ENCODE data around the gene LYPD6B. TPM values are rescaled to one million over a fixed set of nuclear protein-coding genes. Genes with fewer than 3 reads are reported as not detected.

Gene LYPD6B
- total and polyA plus RNA-seq, 2 donors: 5.3 to 15.2 TPM

DNA sequence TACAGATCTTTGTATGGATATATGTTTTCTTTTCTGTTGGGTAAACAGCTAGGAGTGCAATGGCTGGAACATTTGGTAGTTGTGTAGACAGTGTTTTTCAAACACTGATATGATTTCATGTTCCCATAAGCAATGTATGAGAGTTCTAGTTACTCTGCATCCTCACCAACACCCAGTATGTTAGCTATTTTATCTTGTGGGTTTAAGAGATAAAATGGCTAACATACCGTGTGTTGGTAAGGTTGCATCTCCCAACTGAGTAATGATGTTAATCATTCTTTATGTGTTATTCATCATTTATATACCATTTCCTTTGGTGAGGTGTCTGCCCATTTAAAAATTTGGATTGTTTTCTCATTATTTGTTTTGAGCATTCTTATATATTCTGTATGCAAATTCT is 65.7 kb downstream of the LYPD6B start:
- no peak overlapping the region for H3K4me3 ChIP-seq (ENCODE audit: low read depth, low read length)
- DNase-seq (ENCODE audit: extremely low spot score): no peak
- WGBS: 83% methylated on average over 1 of the region's 1 CpG
- H3K27ac ChIP-seq (ENCODE audit: low read depth): no peak overlapping the region
- no peaks in the 10 kb centered on the region for H3K4me1 ChIP-seq (ENCODE audit: insufficient read depth)
- no peaks in the 10 kb centered on the region for H3K36me3 ChIP-seq (ENCODE audit: insufficient read depth)

DNA sequence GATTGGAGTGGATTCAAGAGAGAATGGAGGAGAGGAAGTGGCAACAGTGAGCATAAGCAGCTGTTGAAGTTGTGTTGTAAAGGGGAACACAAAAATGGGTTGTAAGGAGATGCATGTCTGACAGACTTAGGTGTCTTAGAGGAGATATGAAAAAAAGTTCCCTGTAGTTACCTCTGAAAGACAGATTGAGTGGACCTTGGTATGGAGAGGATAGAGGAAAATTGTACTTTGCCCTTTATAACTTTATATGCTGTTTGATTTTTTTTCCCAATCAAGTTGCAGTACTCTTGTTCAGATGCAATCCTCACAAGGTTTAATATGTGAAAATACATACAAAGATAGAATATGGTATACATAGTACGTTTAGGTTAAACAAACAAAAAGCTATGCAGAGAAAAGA is 73.6 kb downstream of the LYPD6B start:
- Histone ChIP-seq H3K4me3 (ENCODE audit: low read depth, low read length) (no peak overlapping the region), H3K36me3 (ENCODE audit: insufficient read depth) (no peaks in the 10 kb centered on the region), H3K27ac (ENCODE audit: low read depth) (no peak overlapping the region), H3K4me1 (ENCODE audit: insufficient read depth) (no peaks in the 10 kb centered on the region)
- no peak for DNase-seq (ENCODE audit: extremely low spot score)
- 55% methylated on average over 1 of the region's 1 CpG for WGBS

DNA sequence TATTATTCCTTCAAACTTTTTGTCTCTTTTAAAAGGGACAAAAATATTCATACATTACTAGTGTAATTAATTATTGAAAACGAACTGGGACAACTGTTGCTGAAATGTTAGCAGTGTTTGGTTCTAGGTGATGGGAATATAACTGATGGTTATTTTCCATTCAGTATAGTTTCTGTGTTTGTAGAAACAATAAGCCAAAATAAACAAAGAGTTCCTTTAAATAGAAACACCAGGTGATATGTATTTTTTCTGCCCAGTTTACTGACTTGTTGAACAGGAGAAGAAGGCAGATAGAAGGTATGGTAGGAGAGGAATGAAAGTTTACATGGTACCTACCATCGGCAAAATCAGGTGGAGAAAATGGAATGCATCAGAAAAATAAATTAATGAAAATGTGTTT is 74.2 kb downstream of the LYPD6B start:
- no peak overlapping the region for H3K4me3 ChIP-seq (ENCODE audit: low read depth, low read length)
- WGBS: 94% methylated on average over 2 of the region's 2 CpGs

DNA sequence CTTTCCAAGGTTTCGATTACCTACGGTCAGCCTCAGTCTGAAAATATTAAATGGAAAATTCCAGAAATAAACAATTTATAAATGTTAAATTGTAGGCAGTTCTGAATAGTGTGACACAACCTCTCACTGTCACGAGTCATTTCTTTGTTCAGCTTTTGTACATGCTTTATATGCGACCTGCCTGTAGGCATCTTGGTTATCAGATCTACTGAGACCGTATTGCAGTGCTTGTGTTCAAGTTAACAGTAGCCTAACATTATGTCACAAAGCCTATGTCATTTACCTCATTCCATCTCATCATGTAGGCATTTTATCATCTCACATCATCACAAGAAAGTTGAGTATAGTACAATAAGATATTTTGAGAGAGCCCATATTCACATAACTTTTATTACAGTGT is 77.3 kb downstream of the LYPD6B start:
- WGBS: 91% methylated on average over 5 of the region's 5 CpGs
- Histone ChIP-seq H3K27ac (ENCODE audit: low read depth) (no peak overlapping the region), H3K4me3 (ENCODE audit: low read depth, low read length) (no peak overlapping the region), H3K36me3 (ENCODE audit: insufficient read depth) (no peaks in the 10 kb centered on the region), H3K4me1 (ENCODE audit: insufficient read depth) (no peaks in the 10 kb centered on the region)
- no peak for DNase-seq (ENCODE audit: extremely low spot score)

More for the DNA sequence above, 74.2 kb downstream of the LYPD6B start:
- Histone ChIP-seq H3K36me3 (ENCODE audit: insufficient read depth) (no peaks in the 10 kb centered on the region), H3K27ac (ENCODE audit: low read depth) (no peak overlapping the region), H3K4me1 (ENCODE audit: insufficient read depth) (no peaks in the 10 kb centered on the region)
- DNase-seq (ENCODE audit: extremely low spot score): no peak

DNA sequence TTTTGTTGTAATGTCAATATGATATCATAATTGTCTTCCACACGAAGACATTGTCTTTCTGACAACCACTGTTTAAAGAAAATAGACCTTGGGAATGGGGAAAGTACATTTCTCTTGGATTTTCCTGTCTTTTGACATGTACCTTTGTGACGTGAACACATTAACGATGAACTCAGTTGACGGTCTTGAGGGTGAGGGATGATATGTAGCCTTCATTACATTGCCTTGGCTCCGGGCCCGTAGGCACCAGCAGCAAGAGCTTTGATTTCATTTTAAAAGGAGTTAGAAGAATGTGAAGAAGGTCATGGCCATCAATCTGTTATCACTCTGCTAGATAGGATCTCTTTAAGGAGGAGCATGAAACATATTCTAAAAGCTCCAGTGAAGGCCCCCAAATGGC is 80.9 kb downstream of the LYPD6B start:
- Histone ChIP-seq H3K36me3 (ENCODE audit: insufficient read depth) (no peaks in the 10 kb centered on the region), H3K27ac (ENCODE audit: low read depth) (no peak overlapping the region), H3K4me1 (ENCODE audit: insufficient read depth) (no peaks in the 10 kb centered on the region), H3K4me3 (ENCODE audit: low read depth, low read length) (no peak overlapping the region)
- WGBS: 32% methylated on average over 6 of the region's 6 CpGs
- DNase-seq (ENCODE audit: extremely low spot score): no peak

DNA sequence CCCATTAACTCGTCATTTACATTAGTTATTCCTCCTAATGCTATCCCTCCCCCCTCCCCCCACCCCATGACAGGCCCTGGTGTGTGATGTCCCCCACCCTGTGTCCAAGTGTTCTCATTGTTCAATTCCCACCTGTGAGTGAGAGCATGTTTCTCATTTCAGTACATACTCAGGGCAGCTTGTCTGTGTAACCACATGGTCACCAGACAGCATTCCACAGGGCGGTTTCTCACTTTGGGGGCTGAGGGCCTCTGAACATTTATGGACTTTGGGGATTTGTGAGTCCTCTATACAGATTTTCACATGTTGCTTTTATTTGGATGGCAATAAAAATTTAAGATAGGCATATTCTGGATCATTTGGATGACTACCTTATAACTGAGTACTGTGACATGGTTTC is 84.0 kb downstream of the LYPD6B start:
- WGBS: 77% methylated on average over 2 of the region's 2 CpGs
- H3K4me3 ChIP-seq (ENCODE audit: low read depth, low read length): no peak overlapping the region
- H3K4me1 ChIP-seq (ENCODE audit: insufficient read depth): no peaks in the 10 kb centered on the region
- DNase-seq (ENCODE audit: extremely low spot score): no peak
- H3K36me3 ChIP-seq (ENCODE audit: insufficient read depth): no peaks in the 10 kb centered on the region
- H3K27ac ChIP-seq (ENCODE audit: low read depth): no peak overlapping the region

DNA sequence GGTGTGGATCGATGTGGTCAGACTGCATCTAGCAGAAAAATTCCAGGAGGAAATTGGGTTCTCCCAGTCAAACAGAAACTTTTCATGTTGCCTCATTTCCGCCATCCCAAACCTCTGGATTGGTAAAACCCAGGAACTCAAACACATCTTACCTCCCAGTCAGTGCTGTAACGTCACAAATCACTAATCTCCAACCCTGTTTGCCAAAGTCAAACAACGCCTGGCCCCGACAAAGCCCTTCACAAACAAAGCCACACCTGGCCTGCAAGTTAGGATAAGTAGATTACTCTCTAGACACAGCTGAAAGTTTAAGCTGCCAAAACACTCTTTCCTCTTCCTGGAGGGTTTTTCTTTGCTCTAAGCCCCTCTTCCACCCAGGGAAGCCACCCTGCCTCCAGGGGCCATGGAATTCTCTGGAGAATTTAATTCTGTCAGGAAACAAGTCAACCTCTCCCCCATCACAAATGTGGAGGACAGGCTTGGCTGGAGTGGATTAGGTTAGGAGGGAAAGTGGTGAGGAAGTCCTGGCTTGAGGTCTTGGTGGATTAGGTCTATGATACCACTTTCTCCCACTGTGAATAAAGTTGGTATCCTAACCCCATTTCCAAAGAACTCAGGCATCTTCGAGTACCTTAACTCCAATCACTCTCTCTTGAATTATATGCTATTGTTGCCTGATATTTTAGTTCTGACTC is 86.7 kb downstream of the LYPD6B start:
- Histone ChIP-seq H3K4me3 (ENCODE audit: low read depth, low read length) (no peak overlapping the region), H3K36me3 (ENCODE audit: insufficient read depth) (no peaks in the 10 kb centered on the region), H3K27ac (ENCODE audit: low read depth) (no peak overlapping the region), H3K4me1 (ENCODE audit: insufficient read depth) (no peaks in the 10 kb centered on the region)
- peak; percentile 36 for DNase-seq (ENCODE audit: extremely low spot score)
- WGBS: 64% methylated on average over 6 of the region's 6 CpGs

DNA sequence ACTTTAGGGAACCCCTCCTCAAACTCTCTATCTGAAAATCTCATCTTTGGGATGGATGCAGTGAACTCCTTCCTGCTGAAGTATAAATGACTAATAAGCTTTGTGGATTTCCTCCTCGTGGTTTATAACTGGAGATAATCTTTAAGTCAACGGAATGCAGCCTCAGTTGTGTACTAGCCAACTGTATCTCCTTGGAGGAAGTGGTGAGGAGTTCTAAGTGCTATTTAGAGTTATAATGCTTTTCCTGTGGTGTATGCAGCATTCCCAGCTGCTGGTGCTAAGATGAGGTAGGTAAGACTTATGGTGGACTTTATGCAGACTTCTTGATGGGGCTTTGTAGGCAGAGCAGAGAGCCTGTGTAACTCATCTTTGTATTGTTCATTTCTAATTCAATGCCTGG is 90.9 kb downstream of the LYPD6B start:
- 45% methylated on average over 2 of the region's 2 CpGs for WGBS
- Histone ChIP-seq H3K4me1 (ENCODE audit: insufficient read depth) (no peaks in the 10 kb centered on the region), H3K36me3 (ENCODE audit: insufficient read depth) (no peaks in the 10 kb centered on the region), H3K4me3 (ENCODE audit: low read depth, low read length) (no peak overlapping the region), H3K27ac (ENCODE audit: low read depth) (no peak overlapping the region)
- no peak for DNase-seq (ENCODE audit: extremely low spot score)

DNA sequence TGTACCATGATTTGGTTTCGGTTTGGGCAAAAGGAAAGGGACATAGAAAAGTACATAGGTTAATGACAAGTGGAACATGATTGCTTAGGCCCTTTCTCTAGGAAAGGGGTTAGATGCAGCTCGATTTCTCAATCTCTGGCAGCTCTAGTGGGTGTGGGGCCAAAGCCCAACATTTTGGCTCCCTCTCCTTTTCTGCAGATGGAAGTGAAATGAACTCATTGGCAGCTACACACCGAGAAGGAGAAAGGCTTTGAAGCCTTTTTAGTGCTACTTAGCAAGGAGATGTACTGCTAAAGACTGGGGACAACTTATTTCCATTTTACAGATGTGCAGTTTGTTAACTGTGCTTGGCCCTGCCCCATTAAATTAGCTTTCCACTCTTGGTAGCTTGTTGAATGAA is 93.8 kb downstream of the LYPD6B start:
- WGBS: 59% methylated on average over 3 of the region's 3 CpGs
- H3K36me3 ChIP-seq (ENCODE audit: insufficient read depth): no peaks in the 10 kb centered on the region
- no peak overlapping the region for H3K4me3 ChIP-seq (ENCODE audit: low read depth, low read length)
- no peak overlapping the region for H3K27ac ChIP-seq (ENCODE audit: low read depth)
- DNase-seq (ENCODE audit: extremely low spot score): no peak
- no peaks in the 10 kb centered on the region for H3K4me1 ChIP-seq (ENCODE audit: insufficient read depth)

DNA sequence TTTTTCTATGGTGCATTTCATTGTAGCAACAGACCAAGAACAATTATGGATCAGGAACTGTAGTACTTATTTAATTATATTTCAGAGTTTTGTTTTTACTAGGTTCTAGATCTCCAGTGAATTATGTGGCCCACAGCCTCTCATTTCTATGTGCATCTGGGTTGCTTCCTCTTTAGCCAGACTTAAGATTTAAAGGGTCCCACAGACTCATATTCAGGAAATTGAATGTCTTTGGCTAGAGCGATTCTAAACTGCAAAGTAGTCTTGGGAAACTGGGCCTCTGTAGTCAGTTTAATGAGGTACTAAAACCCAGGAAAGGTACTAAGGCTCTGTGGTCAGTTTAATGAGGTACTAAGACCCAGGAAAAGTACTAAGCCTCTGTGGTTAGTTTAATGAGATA is 94.4 kb downstream of the LYPD6B start:
- H3K4me1 ChIP-seq (ENCODE audit: insufficient read depth): no peaks in the 10 kb centered on the region
- H3K36me3 ChIP-seq (ENCODE audit: insufficient read depth): no peaks in the 10 kb centered on the region
- H3K4me3 ChIP-seq (ENCODE audit: low read depth, low read length): no peak overlapping the region
- WGBS: 72% methylated on average over 1 of the region's 1 CpG
- no peak for DNase-seq (ENCODE audit: extremely low spot score)
- H3K27ac ChIP-seq (ENCODE audit: low read depth): no peak overlapping the region

DNA sequence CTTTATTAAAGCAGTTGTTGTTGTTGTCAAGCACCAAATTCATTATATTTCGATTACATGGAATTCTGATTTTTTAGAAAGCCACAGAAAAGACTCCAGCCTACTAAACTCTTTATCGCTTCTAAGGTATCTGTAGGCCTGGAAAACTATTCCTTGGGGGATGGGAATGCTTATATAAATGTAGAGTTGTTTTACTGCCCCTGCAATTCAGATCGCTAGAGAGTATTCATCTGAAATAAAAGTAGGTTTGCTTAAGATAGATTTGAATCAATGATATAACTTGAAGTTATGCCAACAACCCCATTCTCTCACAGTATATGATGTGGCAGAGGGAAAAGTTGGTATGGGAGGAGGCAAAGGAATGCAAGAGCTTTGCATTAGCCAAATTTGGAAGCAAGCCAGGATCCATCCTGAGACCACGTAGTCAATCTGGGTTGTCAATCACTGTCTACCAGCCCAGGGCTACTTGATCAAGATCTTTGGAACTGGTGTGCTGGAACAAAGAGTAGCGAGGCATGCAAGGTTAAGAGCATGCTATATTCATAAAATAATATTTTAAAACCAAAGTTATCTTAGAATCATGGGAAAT is 95.9 kb downstream of the LYPD6B start:
- WGBS: 79% methylated on average over 5 of the region's 5 CpGs
- DNase-seq (ENCODE audit: extremely low spot score): no peak
- Histone ChIP-seq H3K4me3 (ENCODE audit: low read depth, low read length) (no peak overlapping the region), H3K27ac (ENCODE audit: low read depth) (no peak overlapping the region), H3K36me3 (ENCODE audit: insufficient read depth) (no peaks in the 10 kb centered on the region), H3K4me1 (ENCODE audit: insufficient read depth) (no peaks in the 10 kb centered on the region)

DNA sequence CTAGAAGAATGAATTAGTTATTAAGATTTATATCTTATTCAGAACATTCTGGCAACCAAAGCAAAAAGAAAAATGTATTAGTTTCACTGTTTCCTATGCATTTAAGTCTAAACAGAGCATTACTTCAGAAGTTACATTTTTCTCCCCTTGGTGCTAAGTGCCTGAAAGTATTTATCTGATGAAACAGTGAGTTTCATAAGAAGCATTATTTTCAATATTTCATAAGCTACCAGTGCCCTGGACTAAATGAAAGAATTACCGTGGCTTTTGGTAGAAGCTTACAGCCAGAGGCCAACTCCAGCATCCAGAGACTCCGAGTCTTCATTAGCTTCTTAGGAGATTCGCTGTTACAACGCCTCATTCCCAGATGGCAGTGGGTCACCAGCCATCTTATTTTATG is 97.6 kb downstream of the LYPD6B start:
- 95% methylated on average over 4 of the region's 4 CpGs for WGBS

DNA sequence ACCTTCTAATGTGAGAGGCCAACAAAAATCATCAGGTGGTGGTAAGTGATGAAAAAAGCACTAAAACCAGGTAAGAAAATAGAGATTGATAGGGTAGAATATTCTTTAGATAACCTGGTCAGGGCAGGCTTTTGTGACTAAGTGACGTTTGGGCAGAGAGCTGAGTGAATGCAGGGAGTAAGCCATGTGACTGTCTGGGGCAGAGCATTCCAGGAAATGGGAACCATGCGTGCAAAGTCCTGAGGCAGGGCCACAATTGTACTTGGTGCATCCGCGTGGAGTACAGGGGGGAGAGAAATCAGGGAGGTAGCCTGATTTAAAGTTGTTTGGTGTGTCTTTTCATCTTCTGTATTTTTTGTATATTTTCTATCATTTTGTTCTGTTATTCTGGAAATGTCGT is 102.5 kb downstream of the LYPD6B start:
- Histone ChIP-seq H3K4me1 (ENCODE audit: insufficient read depth) (no peaks in the 10 kb centered on the region), H3K36me3 (ENCODE audit: insufficient read depth) (no peaks in the 10 kb centered on the region), H3K27ac (ENCODE audit: low read depth) (no peak overlapping the region), H3K4me3 (ENCODE audit: low read depth, low read length) (no peak overlapping the region)
- WGBS: 78% methylated on average over 5 of the region's 5 CpGs
- DNase-seq (ENCODE audit: extremely low spot score): no peak

More for the DNA sequence above, 97.6 kb downstream of the LYPD6B start:
- Histone ChIP-seq H3K27ac (ENCODE audit: low read depth) (no peak overlapping the region), H3K36me3 (ENCODE audit: insufficient read depth) (no peaks in the 10 kb centered on the region), H3K4me1 (ENCODE audit: insufficient read depth) (no peaks in the 10 kb centered on the region), H3K4me3 (ENCODE audit: low read depth, low read length) (no peak overlapping the region)
- DNase-seq (ENCODE audit: extremely low spot score): no peak

DNA sequence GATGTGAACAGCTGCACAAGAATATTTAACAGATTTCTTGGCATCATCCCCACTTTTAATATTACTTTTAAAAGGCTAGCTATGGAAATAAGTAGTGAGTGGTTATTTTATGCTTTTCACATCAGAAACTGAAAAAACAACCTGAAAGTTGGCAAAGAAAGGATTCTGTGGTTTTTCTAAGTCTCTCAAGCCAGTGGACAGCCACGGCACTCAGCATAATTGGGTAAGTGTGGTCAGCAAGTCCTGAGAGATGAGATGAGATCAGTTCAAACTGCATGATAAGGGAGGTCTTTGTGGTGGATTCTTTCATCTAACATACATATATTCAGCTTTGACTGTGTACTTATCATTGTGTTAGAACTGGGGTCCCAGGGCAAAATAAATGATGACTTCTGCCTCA is 105.2 kb downstream of the LYPD6B start:
- no peak overlapping the region for H3K27ac ChIP-seq (ENCODE audit: low read depth)
- H3K36me3 ChIP-seq (ENCODE audit: insufficient read depth): no peaks in the 10 kb centered on the region
- no peak for DNase-seq (ENCODE audit: extremely low spot score)
- no peak overlapping the region for H3K4me3 ChIP-seq (ENCODE audit: low read depth, low read length)
- no peaks in the 10 kb centered on the region for H3K4me1 ChIP-seq (ENCODE audit: insufficient read depth)
- 63% methylated on average over 1 of the region's 1 CpG for WGBS
